Mesendoderm (in vitro differentiated cells): Measurements from ENCODE around the gene PRDM7.
"Not testable (repeated sequence)": the region's sequence is repeated elsewhere in the genome, so short reads cannot be mapped to it uniquely, and the experiment has no call there.

Source experiments
- DNase-seq: peaks from one replicate; pipeline ENCODE4 v3.0.0; 2013
- H2AK5ac ChIP-seq: 2 replicates; pipeline ENCODE4 v1.6.1; 2013; ENCODE audit warnings: low read length, inconsistent platforms
- H2BK120ac ChIP-seq: 2 replicates; pipeline ENCODE4 v1.6.1; 2013; ENCODE audit warnings: low read depth, mild to moderate bottlenecking, low read length, moderate library complexity, mixed read lengths
- H2BK15ac ChIP-seq: replicated peaks from 2 replicates; pipeline ENCODE4 v1.6.1; 2013; ENCODE audit warnings: low read depth, mild to moderate bottlenecking, moderate library complexity
- H2BK5ac ChIP-seq: 2 replicates; pipeline ENCODE4 v1.6.1; 2013; ENCODE audit warnings: low read length, inconsistent platforms
- H3K18ac ChIP-seq: 2 replicates; pipeline ENCODE4 v1.6.1; 2013; ENCODE audit warnings: mild to moderate bottlenecking, low read length, mixed read lengths
- H3K23ac ChIP-seq: one replicate; pipeline ENCODE4 v1.6.1; 2013; ENCODE audit warnings: low read length
- H3K27ac ChIP-seq: 2 replicates; pipeline ENCODE4 v1.5.1; 2013; ENCODE audit warnings: low read depth, mild to moderate bottlenecking, inconsistent platforms, low read length, moderate library complexity
- H3K27me3 ChIP-seq: 2 replicates; pipeline ENCODE4 v1.6.1; 2013; ENCODE audit warnings: low read length, control low read depth, mild to moderate bottlenecking, inconsistent platforms; ENCODE audit not compliant: insufficient read depth, poor library complexity
- H3K36me3 ChIP-seq: 2 replicates; pipeline ENCODE4 v1.6.1; 2013; ENCODE audit warnings: low read length, inconsistent platforms; ENCODE audit not compliant: control insufficient read depth, insufficient read depth
- H3K4ac ChIP-seq: one replicate; pipeline ENCODE4 v1.6.1; 2013; ENCODE audit warnings: low read depth, mild to moderate bottlenecking, low read length, moderate library complexity
- H3K4me1 ChIP-seq: 2 replicates; pipeline ENCODE4 v1.6.1; 2013; ENCODE audit warnings: low read depth, low read length, inconsistent platforms; ENCODE audit not compliant: control insufficient read depth
- H3K4me2 ChIP-seq: 2 replicates; pipeline ENCODE4 v1.6.1; 2013; ENCODE audit warnings: low read length
- H3K4me3 ChIP-seq: 2 replicates; pipeline ENCODE4 v1.5.1; 2013; ENCODE audit warnings: mild to moderate bottlenecking, low read length
- H3K56ac ChIP-seq: one replicate; pipeline ENCODE4 v1.6.1; 2013; ENCODE audit warnings: low read length
- H3K79me1 ChIP-seq: 2 replicates; pipeline ENCODE4 v1.6.1; 2013; ENCODE audit warnings: low read length, inconsistent platforms
- H3K79me2 ChIP-seq: 2 replicates; pipeline ENCODE4 v1.6.1; 2013; ENCODE audit warnings: mild to moderate bottlenecking, low read length; ENCODE audit not compliant: control insufficient read depth, insufficient read depth
- H3K9ac ChIP-seq: 2 replicates; pipeline ENCODE4 v1.6.1; 2013; ENCODE audit warnings: low read length, inconsistent platforms
- H4K5ac ChIP-seq: one replicate; pipeline ENCODE4 v1.6.1; 2013; ENCODE audit warnings: low read length
- H4K8ac ChIP-seq: one replicate; pipeline ENCODE4 v1.6.1; 2013; ENCODE audit warnings: low read depth, mild to moderate bottlenecking, control low read depth, low read length, moderate library complexity
- WGBS: extraction: QIAGEN DNeasy Blood & Tissue Kit; methylation state at CpG from one replicate; pipeline ENCODE4 v1.1.7; 2013; ENCODE audit warnings: low lambda C conversion rate, missing lambda C conversion rate; ENCODE audit not compliant: insufficient coverage; ENCODE audit errors: extremely low coverage; 5-methylcytosine and 5-hydroxymethylcytosine counted together

Gene PRDM7

GRCh38 chr16:90097010-90097684 lies 20.0 kb upstream of the PRDM7 start:
- not testable (repeated sequence) for H3K56ac ChIP-seq, H4K8ac ChIP-seq, H2BK15ac ChIP-seq, H3K36me3 ChIP-seq, H3K23ac ChIP-seq, H3K9ac ChIP-seq, H3K27ac ChIP-seq, H4K5ac ChIP-seq, H3K79me1 ChIP-seq, H2BK5ac ChIP-seq, H3K4me1 ChIP-seq, H3K4ac ChIP-seq, H3K4me2 ChIP-seq, H3K79me2 ChIP-seq, H3K27me3 ChIP-seq, H2AK5ac ChIP-seq, H2BK120ac ChIP-seq, H3K4me3 ChIP-seq, H3K18ac ChIP-seq
- peak; percentile 7 for DNase-seq
- no CpG with 5 or more reads among the region's 9 CpGs for WGBS

- H4K8ac ChIP-seq, H2AK5ac ChIP-seq, H2BK120ac ChIP-seq, H2BK15ac ChIP-seq, H3K4me2 ChIP-seq, H3K23ac ChIP-seq, DNase-seq, H3K56ac ChIP-seq, H3K79me2 ChIP-seq, H3K27ac ChIP-seq, H3K36me3 ChIP-seq, H3K4ac ChIP-seq, H3K9ac ChIP-seq, H3K27me3 ChIP-seq, H4K5ac ChIP-seq, H3K18ac ChIP-seq, H3K4me3 ChIP-seq, H3K79me1 ChIP-seq, H2BK5ac ChIP-seq, H3K4me1 ChIP-seq: not testable (repeated sequence)
- no CpG with 5 or more reads among the region's 22 CpGs for whole genome bisulfite sequencing
Observed at GRCh38 chr16:90094791-90095190, 17.7 kb upstream of the PRDM7 start.

- WGBS, result no CpG with 5 or more reads among the region's 35 CpGs
- H3K9ac ChIP-seq, H2AK5ac ChIP-seq, H4K8ac ChIP-seq, H2BK120ac ChIP-seq, H3K4me1 ChIP-seq, H3K79me2 ChIP-seq, DNase-seq, H3K36me3 ChIP-seq, H3K56ac ChIP-seq, H3K23ac ChIP-seq, H3K79me1 ChIP-seq, H3K4ac ChIP-seq, H3K27ac ChIP-seq, H2BK15ac ChIP-seq, H3K4me2 ChIP-seq, H3K27me3 ChIP-seq, H2BK5ac ChIP-seq, H3K4me3 ChIP-seq, H3K18ac ChIP-seq, H4K5ac ChIP-seq: not testable (repeated sequence)
Observed at GRCh38 chr16:90094296-90094695, 17.2 kb upstream of the PRDM7 start.

GRCh38 chr16:90093799-90094198 lies 16.7 kb upstream of the PRDM7 start:
- H4K8ac ChIP-seq, H3K18ac ChIP-seq, H3K79me2 ChIP-seq, H2BK5ac ChIP-seq, H3K4me1 ChIP-seq, H3K56ac ChIP-seq, H3K23ac ChIP-seq, H3K4ac ChIP-seq, H2BK120ac ChIP-seq, H3K4me2 ChIP-seq, H2BK15ac ChIP-seq, H3K4me3 ChIP-seq, H3K27me3 ChIP-seq, H3K79me1 ChIP-seq, H4K5ac ChIP-seq, H2AK5ac ChIP-seq, DNase-seq, H3K36me3 ChIP-seq, H3K9ac ChIP-seq, H3K27ac ChIP-seq: not testable (repeated sequence)
- WGBS, result no CpG with 5 or more reads among the region's 30 CpGs

- not testable (repeated sequence) for H3K36me3 ChIP-seq, H3K4me3 ChIP-seq, H3K27me3 ChIP-seq, H2BK15ac ChIP-seq, H3K4ac ChIP-seq, H2BK120ac ChIP-seq, DNase-seq, H3K4me1 ChIP-seq, H3K4me2 ChIP-seq, H4K8ac ChIP-seq, H2AK5ac ChIP-seq, H3K56ac ChIP-seq, H2BK5ac ChIP-seq, H3K79me2 ChIP-seq, H3K79me1 ChIP-seq, H3K27ac ChIP-seq, H3K9ac ChIP-seq, H3K23ac ChIP-seq, H3K18ac ChIP-seq, H4K5ac ChIP-seq
- no CpG with 5 or more reads among the region's 4 CpGs for WGBS
Observed at GRCh38 chr16:90092781-90093180, 15.7 kb upstream of the PRDM7 start.
